Islet of Langerhans (tissue), 1 donor: Measurements from ENCODE around the gene RHBDF2.

Experiments
- FAIRE-seq: peaks from one replicate; lab custom pipeline; 2011; peaks lifted over from hg19 to GRCh38; lab: Jason Lieb, UNC

The RHBDF2 gene

DNA sequence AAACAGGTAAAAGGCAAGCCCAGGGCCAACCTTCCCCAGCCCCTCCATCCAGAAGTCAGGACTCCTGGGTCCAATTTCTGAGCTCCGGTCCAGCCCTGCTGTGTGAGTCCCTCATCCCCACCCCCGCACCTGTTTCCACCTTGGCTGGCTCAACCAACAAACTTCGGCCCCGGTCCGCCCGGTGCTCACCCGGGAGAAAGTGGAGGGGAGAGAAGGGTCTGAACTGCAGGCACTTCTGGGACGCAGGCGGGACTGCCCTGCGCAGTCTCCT is 541 bp downstream of the RHBDF2 start:
- FAIRE-seq = no peak

DNA sequence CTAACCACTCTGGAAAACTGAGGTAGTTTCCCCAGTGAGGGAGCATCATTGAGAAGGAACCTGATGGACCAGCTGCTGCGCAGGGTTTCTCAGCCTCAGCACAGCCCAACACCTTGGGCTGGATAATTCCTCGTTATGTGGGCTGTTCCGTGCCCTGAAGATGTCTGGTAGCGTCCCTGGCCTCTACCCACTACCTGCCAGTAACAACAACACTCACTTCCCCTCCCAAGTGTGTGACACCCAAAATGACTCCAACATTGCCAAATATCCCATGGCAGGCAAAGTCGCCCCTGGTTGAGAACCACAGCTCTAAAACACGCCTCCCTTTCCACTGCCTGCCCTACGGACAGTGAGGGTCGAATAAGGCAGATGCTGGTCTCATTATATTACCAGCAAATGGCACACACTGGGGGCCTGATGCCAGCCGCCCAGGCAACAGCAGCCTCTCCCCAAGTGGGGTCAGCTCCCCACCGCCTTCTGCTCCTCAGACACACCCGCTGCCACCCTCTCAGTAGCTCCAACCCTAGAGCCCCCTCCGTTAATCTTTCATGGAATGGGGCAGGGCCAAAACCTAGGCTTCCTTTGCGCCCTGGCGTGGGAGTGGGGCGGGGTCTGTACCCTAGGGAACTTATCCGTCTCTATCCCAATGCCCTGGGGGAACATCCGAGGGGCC is 1.0 kb downstream of the RHBDF2 start:
- no peak for FAIRE-seq

DNA sequence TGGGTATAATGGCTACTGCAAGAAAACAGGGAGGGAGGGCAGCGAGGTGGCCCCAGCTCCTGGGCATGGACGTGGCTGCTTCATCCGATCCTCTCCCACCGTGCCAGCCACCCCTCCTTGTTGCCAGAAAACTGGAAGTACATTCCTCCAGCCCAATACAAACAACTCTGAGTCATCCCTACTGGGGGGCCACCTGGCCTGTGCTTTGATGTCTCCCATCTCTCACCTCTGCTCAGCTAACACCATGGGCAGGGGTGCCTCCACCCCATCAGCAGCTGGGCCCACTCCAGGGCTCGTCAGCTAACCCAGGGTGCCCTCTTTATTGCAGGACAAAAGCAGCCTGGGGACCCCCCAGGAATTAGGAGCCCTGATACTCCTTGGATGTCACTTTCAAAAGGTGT is 2.0 kb downstream of the RHBDF2 start:
- no peak for FAIRE-seq

DNA sequence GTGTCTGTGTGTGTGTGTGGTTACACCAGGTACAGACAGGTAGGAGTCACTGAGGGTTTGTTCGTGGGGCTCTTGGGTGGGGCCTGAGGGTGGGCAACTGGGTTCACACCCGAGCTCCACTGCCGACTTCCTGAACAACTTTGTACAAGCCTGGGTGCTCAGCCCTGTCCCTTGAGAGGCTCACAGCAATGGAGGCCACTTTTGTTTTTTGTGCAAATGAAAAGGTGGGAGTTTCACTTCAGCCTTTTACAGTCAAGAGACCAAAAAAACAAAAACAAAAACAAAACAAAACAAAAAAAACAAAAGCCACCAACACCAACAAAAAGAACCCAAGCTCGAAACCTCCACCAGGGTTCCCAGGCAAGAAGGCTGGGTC is 2.4 kb downstream of the RHBDF2 start:
- FAIRE-seq = no peak

DNA sequence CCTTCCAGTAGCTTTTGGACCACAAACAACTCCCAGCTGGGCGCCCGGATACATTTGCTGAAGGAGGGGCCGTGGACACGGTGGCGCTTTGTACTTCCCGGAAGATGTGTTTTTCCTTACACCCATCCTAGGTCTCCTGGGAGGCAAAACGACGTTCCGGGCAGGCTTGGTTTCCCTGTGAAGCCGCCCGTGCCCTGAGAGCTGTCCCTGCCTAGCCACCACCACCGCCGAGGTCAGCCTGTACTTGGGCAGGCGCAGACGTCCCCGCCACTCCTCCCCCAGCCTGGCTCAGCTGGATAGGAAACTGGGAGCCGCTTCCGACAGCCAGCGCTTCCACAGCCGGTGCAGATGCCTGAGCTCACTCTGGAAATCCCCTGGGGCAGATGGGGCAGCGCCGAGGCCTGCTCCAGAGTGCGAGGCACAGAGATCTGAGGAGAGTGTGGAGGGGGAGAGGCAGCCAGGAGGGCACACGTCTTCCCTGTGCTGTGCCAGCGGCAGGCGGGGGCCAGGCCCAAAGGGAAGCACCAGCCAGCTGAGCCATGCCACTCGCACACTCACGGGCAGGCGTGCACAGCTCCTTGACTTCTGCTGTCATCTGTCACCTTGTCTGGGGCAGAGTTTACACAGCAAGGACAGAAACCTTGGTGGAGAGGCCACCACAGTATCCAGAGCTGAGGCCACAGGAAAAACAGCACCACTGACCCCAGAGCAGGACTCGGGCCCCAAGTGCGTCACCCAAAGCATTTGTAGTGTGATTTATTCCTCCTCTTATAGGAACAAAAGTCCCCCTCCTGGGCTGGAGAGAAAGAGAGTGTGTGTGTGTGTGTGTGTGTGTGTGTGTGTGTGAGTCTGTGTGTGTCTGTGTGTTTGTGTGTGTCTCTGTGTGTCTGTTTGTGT is 3.0 kb downstream of the RHBDF2 start:
- FAIRE-seq = no peak

DNA sequence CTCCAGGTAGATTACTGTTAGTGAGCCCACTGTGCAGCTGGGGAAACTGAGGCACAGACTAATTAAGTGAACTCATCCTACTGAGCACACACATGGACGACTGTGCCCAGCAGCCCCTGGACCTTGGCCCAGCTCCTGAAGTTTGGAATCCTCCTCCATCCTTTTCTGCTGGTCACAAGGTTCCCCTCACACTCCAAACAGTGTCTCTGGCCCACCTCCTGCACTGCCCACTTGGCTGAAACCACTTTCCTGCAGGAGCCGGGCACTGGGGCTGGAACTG is 3.6 kb downstream of the RHBDF2 start:
- no peak for FAIRE-seq

DNA sequence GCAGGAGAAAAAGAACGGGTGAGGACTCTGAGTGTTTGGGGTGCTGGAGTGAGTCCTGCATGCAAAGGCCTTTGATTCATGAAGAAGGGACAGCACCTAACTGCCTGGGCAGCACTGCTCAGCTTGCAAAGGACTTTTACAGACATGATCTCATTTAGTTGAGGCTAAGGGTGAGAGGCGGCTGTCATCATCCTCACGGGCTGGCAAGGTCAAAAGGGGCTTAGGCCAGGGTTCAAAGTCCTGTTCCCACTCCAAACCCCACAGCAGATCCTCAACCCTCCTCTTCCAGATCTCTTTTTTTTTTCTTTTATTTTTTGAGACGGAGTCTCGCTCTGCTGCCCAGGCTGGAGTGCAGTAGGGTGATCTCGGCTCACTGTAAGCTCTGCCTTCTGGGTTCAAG is 4.8 kb downstream of the RHBDF2 start:
- FAIRE-seq = no peak

DNA sequence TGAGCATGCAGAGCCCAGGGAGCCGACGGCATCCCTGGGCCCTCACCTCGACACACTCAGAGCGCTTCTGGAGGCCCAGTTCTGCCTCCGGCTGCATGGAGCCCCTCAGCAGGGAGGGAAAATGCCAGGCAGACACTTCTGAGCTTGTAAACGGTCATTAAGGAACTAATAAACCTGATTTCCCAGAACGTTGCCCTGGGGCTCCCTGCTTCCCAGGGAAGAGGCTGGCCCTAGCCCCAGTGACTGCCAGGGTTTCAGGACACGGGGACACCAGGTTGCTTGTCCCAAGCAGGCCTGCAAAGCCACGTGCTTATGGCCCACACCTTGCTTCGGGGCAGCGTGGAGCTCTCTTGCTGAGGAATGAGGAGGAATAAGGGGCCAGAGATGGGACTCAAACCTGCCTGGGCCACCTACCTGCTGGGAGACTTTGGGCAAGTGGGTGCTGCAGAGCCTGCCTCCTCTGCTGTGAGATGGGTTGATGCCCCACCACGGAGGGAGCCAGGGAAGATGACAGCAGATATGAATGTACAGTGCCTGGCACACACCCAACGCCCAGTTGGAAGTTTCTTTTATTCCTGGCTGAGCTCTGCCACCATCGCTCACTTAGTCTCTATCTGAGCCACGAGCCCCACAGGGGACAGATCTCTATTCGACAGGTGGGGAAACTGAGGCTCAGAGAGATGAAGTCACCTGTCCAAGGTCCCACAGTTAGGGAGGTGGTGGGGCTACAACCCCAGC is 5.4 kb downstream of the RHBDF2 start:
- no peak for FAIRE-seq

DNA sequence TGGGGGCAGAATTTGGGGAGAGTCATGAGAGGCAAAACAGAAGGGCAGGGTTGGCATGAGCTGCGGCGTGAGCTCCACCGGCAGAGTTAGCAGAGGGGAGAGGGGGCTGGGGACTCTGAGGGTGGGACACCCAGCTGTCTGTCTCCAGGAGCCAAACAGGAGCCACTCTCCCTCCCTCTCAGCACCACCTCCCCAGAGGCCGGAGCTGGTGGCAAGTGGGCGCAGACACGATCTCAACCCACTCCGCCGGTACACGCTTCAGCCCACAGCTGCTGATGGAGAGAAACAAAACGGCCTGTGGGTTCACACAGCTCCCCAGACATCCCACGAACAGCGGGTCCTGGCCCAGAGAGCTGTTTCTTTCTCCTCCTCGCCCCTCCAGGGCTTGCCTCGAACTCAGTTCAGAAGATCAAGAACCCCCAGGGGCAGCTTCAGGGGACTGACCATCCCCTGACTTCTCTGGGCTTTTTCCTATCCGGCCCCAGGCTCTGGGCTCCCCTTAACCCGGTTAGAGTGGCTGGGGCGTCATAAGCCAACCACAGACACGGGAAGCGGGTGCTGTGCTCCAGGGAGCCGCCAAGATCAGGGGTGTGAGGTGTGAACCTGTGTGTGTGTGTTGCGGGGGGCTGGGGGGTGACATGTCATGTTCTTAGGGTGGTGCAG is 7.6 kb downstream of the RHBDF2 start:
- no peak for FAIRE-seq

DNA sequence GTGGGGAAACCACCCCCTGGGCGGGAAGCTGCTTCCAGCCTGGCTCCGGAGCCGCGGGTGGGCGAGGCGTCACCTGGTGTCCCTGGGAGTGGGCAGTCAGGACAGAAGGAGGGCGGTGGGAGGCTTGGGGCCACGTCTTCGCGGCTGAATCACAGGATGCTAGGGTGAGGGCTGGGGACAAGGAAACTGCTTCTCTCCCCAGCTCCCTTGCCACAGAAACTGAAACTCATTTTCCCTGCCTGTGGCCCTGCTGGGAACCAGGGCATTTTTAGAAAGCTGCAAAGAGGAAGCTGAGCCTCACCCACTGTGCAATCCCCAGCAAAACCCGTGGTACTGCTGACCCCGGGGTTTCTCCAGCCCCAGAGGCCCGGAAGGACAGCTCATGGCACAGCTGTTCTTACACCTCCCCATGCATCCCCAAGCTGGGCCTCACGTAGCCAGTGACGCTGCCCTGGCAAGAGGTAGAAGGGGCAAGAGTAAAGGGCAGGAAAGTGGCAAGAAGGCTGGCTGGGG is 8.2 kb downstream of the RHBDF2 start:
- no peak for FAIRE-seq

DNA sequence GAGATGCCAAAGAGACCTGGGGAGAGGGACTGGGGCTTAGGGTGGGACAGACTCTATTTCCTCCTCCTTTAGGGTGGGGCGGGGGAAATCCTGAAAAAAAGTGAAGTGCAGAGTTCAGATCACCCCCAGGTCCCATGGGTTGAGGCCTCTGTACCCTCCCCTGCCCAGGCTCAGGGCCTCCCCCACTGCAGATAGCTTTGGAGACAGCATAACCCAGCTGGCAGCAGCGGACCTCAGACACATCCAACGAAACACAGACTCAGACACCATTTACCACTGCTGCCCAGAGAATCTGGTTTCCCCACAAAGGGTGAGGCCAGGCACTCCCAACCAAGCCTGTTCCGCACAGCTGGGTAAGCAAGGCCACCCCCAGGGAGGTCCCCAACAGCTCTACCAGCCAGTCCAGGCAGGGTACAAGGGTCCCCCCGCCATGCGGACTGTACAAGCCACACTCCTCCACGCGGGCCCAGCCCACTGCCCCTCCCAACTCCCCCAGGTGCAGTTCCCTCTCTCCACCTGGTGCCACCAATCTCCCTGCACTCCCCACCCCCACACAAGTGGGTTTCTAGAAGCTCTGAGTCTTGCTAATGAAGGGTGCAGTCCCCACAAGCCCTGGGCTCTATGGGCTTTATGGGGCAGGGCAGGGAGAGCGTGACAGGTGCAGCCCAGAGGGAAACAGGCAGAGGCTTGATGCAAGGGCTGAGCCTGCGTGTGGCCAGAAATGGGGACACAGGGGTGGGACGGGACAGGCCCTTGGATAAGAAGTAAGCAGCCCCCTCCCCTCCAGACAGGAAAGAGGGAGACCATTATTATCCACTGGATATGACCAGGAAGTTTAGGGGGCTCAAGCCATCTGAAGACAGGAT is 8.9 kb downstream of the RHBDF2 start:
- no peak for FAIRE-seq

DNA sequence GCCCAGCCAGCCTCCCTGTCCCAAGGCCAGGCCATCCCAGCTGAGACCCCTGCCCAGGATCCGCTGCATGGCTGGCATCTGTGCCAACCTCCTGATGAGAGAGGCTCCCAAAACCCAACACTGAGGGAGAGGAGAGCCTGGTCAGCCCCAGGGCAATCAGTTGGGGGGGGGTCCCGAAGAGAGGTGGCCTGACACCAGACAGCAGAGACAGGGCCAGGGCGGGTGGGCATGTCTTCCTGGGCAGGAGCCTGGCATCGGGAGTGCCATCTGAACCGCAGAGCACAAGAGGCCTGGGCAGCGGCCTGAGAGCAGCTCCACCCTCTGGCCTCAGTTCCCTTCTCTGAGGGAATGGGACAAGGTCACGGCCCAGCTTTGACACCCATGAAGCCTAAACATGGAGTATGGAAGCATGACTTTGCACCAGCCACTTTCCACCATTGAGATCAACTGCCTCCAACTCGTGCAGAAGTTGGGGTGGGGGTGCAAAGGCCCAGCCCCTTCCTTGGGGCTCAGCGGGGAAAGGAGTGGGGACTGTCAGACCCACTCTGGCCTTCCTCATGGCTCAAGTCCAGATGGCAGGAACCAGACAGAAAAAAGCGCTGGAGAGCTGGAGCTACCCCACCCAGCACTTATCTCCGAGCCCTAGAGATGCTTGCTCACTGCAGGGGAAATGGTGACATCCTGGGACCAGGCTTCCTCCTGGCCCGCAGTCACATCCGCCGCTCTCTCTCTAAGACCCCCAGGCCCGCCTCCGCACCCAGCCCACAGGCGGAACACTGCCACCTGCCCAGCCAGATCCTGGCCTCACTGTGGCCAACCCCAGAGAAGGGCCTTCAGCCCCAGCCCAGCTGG is 9.7 kb downstream of the RHBDF2 start:
- FAIRE-seq = no peak

DNA sequence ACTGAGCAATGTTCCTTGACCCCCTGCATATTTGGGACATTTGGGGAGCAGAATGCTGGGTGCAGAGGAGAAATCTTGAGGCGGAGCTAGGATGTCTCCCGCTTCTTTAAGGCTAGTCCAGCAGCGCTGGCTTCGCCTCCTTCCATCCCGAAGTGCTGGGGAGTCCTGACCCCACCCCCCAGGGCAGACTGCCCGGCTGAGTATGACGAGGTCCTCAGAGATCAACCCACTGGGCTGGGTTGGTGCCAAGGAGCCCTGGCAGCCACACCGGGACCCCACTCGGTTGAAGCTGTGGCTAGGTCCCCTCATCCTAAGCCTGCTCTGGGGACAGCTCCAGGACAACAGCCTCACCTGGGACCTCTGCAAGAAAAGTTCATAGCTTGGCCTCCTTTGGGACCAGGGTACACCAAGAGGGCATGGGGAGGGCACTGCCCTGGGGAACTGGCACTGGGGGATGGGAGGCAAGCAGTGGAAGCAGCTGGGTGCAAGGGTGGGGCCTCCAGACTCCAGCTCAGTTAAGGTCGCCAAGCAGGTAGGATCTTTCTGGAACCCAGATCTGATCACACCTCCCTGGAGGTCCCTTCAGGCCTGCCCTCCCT is 11.0 kb downstream of the RHBDF2 start:
- no peak for FAIRE-seq

DNA sequence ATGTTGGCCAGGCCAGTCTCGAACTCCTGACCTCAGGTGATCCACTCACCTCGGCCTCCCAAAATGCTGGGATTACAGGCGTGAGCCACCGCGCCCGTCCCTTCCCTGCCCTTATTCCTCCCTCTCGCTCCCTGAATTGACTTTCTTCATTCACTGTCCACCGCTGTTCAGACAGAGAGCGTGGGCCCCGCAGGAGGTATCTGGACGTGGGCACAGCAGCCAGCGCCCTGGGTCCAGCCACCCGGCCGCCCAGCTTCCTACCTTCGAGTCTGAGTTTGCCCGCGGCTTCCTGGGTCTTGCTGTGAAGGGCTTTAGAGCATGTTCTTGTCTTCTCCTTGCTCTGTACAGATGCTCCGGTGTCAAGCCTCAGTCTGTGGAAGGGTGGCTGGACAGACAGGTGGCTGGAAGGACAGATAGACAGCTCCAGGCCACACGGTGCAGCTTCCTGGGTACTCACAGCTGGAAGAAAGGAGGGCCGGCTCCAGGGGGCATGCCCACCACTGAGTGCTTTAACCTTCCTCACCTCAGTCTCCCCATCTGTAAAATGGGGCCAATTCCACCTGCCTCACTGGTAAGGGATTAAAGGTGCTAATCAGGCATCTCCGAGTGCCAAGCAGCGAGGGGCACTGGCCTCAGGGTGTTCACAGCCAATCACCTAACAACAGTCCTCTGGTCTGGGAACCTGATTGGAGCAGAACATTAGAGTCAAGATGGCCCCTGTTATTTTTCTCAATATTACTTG is 13.6 kb downstream of the RHBDF2 start:
- no peak for FAIRE-seq

DNA sequence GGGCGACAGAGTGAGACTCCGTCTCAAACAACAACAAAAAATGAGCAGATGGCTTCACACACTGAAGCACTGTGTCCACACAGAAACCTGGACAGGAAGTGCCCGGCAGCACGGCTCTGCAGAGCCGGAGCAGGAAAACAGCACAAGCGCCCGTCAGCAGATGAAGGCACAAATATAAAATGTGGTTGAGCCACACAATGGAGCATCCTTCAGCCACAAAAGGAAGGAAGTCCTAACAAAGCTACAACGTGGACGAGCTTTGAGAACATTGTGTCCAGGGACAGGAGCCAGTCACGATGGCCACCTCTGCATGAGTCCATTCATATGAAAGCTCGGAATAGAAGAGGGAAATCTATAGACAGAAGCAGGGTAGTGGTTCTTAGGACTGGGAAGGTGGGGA is 15.7 kb downstream of the RHBDF2 start:
- no peak for FAIRE-seq

DNA sequence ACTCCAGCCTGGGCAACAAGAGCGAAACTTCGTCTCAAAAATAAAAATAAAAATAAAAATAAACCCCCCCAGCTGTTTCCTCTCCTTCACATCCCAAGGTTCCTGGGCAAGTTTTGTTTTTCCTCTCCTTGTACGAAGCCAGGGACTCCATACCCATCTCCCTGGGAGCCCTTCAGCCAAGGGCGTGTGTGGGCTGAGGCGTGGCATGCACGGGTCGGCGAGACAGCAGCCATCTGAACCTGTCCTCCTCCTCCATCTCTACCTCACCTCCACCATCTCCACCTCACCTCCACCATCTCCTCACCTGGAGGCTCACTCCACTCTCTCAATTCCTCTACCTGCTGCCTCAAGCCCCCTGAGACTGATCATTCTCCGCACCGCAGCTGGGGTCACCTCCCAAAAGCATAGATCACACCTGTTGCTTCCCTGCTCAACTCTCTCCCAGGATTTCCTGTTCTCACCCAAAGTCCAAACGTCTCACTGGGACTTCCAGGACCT is 16.9 kb downstream of the RHBDF2 start:
- no peak for FAIRE-seq

DNA sequence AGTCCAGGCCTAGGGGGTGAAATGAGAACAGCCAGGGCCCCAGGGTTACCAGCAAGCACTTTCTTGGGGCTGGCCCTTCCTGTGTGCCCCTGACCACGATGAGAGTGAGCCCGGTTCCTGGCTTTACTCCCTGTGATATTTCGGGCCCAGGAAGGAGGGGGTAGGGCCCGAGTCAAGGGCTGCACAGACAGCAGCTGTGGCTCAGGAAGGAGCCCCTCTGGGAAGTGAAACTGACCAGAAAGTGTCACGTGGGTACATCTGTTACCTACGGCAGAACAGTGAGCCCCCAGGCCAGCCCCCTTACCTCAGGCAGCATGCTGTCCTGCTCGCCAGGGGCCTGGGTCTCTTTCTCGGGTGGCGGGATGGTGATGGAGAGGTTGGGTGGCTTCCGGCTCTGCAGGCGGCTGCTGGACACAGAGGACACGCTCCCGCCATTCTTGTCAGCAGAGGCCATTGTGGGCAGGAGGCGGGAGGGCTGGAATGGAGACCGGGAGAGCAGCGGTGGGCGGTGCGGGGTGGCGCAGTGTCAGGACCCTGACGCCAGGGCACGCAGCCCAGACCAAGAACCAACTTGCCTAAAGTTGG is 20.1 kb downstream of the RHBDF2 start:
- no peak for FAIRE-seq

DNA sequence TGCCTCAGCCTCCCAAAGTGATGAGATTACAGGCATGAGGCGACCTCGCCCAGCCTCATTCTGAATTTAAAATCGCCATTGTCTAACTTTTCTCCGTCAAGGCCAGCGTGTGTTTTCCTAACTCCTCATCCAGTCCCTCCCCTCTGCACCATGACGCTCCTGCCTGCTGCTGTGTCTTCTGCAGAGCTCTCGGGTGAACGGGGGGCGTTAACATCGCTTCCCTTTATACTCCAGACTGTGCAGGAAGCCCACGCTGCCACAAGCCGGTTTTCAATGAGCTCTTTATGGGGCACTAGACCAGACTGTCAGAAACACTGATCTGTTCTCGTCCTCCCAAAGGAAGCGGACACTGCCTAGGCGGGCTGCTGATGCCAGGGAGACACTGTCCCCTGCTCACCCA is 20.6 kb downstream of the RHBDF2 start:
- FAIRE-seq = no peak

DNA sequence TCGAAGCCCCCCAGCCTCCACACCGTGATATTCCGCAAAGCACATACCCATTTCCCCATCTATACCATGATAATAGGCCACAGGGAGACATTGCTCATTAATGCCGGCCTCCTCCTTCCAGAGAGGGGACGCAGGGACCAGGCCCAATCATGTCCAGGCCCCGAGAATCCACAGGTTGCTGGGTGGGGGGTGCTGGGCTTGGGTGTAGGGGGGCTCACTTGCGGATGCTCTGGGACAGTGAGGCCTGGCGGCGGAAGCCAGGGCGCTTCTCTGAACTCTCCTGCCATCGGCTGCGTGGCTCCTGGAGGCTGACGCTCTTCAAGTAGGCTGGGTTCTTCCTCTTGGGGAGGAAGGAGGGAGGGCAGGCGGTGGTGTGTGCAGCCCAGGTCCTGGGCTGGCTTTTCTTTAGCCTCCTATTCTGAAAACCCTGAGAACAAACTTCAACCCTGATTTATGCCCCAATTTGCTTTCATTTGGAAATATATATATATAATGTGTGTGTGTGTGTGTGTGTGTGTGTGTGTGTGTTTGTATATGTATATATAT is 21.6 kb downstream of the RHBDF2 start:
- FAIRE-seq = no peak
